Thymus (tissue), 11 donors: ENCODE results near the gene OR13J1. TPM values are rescaled to one million over a fixed set of nuclear protein-coding genes. Genes with fewer than 3 reads are reported as not detected.
A peak's percentile ranks its signal among the peaks of the same experiment; 100 is the strongest.
"Not testable (repeated sequence)": the region's sequence is repeated elsewhere in the genome, so short reads cannot be mapped to it uniquely, and the experiment has no call there.

Experiments used
- DNase-seq, 9 donors: peaks; one replicate each; pipeline ENCODE4 v3.0.0-alpha.2; 2013; ENCODE audit warnings: low spot score in 9 of 9, low read depth in 6 of 9, missing footprints in 1 of 9
- H3K27ac ChIP-seq, 2 donors: one replicate each; pipeline ENCODE4 v1.5.1; 2013; ENCODE audit warnings: control low read depth in 1 of 2, low read depth in 1 of 2, low read length in 1 of 2, mild to moderate bottlenecking in 1 of 2, moderate library complexity in 1 of 2
- H3K27me3 ChIP-seq, 2 donors: one replicate each; pipeline ENCODE4 v1.5.1; 2013; ENCODE audit warnings: low read length in 1 of 2; ENCODE audit not compliant: control insufficient read depth in 2 of 2, insufficient read depth in 1 of 2
- H3K36me3 ChIP-seq, 2 donors: one replicate each; pipeline ENCODE4 v1.5.1; 2013; ENCODE audit warnings: low read length in 1 of 2, mild to moderate bottlenecking in 1 of 2, moderate library complexity in 1 of 2; ENCODE audit not compliant: control insufficient read depth in 2 of 2, insufficient read depth in 2 of 2
- H3K4me1 ChIP-seq, 2 donors: one replicate each; pipeline ENCODE4 v1.5.1; 2013; ENCODE audit warnings: low read length in 2 of 2; ENCODE audit not compliant: control insufficient read depth in 2 of 2, insufficient read depth in 2 of 2
- H3K4me3 ChIP-seq, 2 donors: one replicate each; pipeline ENCODE4 v1.5.1; 2013; ENCODE audit warnings: low read length in 2 of 2, control low read depth in 1 of 2, mild to moderate bottlenecking in 1 of 2
- H3K9me3 ChIP-seq, 2 donors: one replicate each; pipeline ENCODE4 v1.5.1; 2013; ENCODE audit warnings: low read length in 1 of 2, mild to moderate bottlenecking in 1 of 2; ENCODE audit not compliant: control insufficient read depth in 2 of 2, insufficient read depth in 1 of 2
- WGBS: extraction: QIAGEN DNeasy Blood & Tissue Kit; methylation state at CpG from one replicate; pipeline ENCODE4 v1.1.7; 2013; 5-methylcytosine and 5-hydroxymethylcytosine counted together
- polyA plus RNA-seq: library from polyadenylated mRNA; stranded (reverse); fragments of 200-250 nt; gene quantifications from one replicate; pipeline ENCODE4 v1.2.3, GENCODE V29; 2013
- total RNA-seq: library from RNA; stranded (reverse); fragments of 120-200 nt; gene quantifications from one replicate; pipeline ENCODE4 v1.2.4, GENCODE V29; 2013
- donor health status: healthy.

OR13J1 gene
- total and polyA plus RNA-seq, 2 donors: not detected

- Histone ChIP-seq H3K27me3 (peaks cover 0 to 15% of the 10 kb centered on the region in 2 donors), H3K36me3 (no peaks in the 10 kb centered on the region), H3K4me1 (peaks cover 0 to 5% of the 10 kb centered on the region in 2 donors), H3K4me3 (no peak overlapping the region), H3K9me3 (no peaks in the 10 kb centered on the region), H3K27ac (no peak overlapping the region)
- WGBS: 100% methylated on average over 1 of the region's 1 CpG
- no peak for DNase-seq
These were observed 21.9 kb upstream of the OR13J1 start for GRCh38 chr9:35892051-35892450.

DNA sequence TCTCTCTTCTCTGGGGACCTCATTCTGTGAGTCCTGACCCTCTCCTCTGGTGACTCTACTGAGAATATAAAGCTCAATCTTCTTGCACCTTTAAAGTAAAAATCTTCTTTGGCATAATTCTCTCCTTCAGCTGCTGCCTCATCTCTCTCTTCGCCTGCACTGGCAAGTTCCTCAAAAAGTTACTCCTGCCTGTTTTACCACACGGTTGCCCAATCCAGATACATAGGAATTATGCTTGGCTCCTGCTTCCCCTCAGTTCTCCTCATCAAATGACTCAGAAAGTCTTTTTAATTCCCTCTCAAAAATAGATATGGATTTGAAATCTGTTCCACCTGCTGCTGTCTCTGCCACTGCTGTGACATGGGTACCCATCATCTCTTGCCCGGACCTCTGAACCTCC, 21.4 kb upstream of the OR13J1 start:
- H3K4me3 ChIP-seq: no peak overlapping the region
- H3K36me3 ChIP-seq: no peaks in the 10 kb centered on the region
- H3K27ac ChIP-seq: no peak overlapping the region
- 71% methylated on average over 3 of the region's 3 CpGs for WGBS
- peaks cover 0 to 15% of the 10 kb centered on the region in 2 donors for H3K27me3 ChIP-seq
- no peak for DNase-seq
- no peaks in the 10 kb centered on the region for H3K9me3 ChIP-seq
- peaks cover 0 to 5% of the 10 kb centered on the region in 2 donors for H3K4me1 ChIP-seq

DNA sequence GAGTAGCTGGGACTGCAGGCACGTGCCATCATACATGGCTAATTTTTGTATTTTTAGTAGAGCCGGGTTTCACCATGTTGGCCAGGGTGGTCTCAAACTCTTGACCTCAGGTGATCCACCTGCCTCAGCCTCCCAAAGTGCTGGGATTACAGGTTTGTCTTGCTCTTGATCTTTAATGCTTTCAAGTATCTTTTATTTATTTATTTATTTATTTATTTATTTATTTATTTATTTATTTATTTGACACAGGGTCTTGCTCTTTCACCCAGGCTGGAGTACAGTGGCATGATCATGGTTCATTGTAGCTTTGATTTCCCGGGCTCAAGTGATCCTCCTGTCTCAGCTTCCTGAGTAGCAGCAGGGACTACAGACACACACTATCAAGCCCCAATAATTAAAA, 14.7 kb upstream of the OR13J1 start:
- not testable (repeated sequence) for H3K4me3 ChIP-seq, H3K27me3 ChIP-seq, H3K36me3 ChIP-seq, H3K9me3 ChIP-seq, H3K4me1 ChIP-seq, DNase-seq, H3K27ac ChIP-seq
- 92% methylated on average over 3 of the region's 3 CpGs for WGBS

GRCh38 chr9:35882996-35883395, 12.8 kb upstream of the OR13J1 start:
- H3K27me3 ChIP-seq: peaks cover 0 to 3% of the 10 kb centered on the region in 2 donors
- no peak overlapping the region for H3K27ac ChIP-seq
- no peaks in the 10 kb centered on the region for H3K9me3 ChIP-seq
- WGBS: 65% methylated on average over 3 of the region's 3 CpGs
- no peak for DNase-seq
- no peaks in the 10 kb centered on the region for H3K36me3 ChIP-seq
- H3K4me1 ChIP-seq: no peaks in the 10 kb centered on the region
- no peak overlapping the region for H3K4me3 ChIP-seq

GRCh38 chr9:35882263-35882848, 12.2 kb upstream of the OR13J1 start:
- no peak overlapping the region for H3K27ac ChIP-seq
- no peaks in the 10 kb centered on the region for H3K36me3 ChIP-seq
- peak; percentile 33 to 82 (median 61) for DNase-seq
- no peaks in the 10 kb centered on the region for H3K9me3 ChIP-seq
- WGBS: 5% methylated on average over 4 of the region's 4 CpGs
- H3K4me3 ChIP-seq: no peak overlapping the region
- peaks cover 0 to 3% of the 10 kb centered on the region in 2 donors for H3K27me3 ChIP-seq
- H3K4me1 ChIP-seq: no peaks in the 10 kb centered on the region

DNA sequence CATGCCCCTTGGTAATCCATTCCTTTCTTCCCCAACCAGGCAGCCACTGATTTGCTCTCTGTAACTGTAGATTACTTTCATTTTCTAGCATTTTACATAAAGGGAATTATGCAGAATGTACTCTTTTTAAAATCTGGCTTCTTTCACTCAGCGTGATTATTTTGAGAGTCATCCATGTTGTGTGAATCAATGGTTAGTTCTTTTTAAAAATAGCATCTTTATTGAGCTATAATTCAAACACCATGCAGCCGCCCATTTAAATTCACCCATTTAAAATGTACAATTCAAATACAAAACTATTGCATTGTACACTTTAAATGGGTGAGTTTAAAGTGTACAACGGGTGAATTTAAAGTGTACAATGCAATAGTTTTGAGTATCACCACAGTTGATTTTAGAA, 2.3 kb upstream of the OR13J1 start:
- WGBS: 76% methylated on average over 3 of the region's 3 CpGs
- Histone ChIP-seq H3K36me3 (no peaks in the 10 kb centered on the region), H3K4me3 (no peak overlapping the region), H3K4me1 (no peaks in the 10 kb centered on the region), H3K27ac (no peak overlapping the region), H3K27me3 (no peaks in the 10 kb centered on the region), H3K9me3 (no peaks in the 10 kb centered on the region)
- DNase-seq: no peak

GRCh38 chr9:35871545-35871944, 1.3 kb upstream of the OR13J1 start:
- no peaks in the 10 kb centered on the region for H3K9me3 ChIP-seq
- H3K4me1 ChIP-seq: no peaks in the 10 kb centered on the region
- WGBS: 92% methylated on average over 3 of the region's 3 CpGs
- H3K36me3 ChIP-seq: no peaks in the 10 kb centered on the region
- H3K27ac ChIP-seq: no peak overlapping the region
- no peak for DNase-seq
- H3K27me3 ChIP-seq: no peaks in the 10 kb centered on the region
- H3K4me3 ChIP-seq: no peak overlapping the region

GRCh38 chr9:35869621-35870216, 482 bp downstream of the OR13J1 start:
- Histone ChIP-seq H3K36me3 (no peaks in the 10 kb centered on the region), H3K4me3 (no peak overlapping the region), H3K9me3 (no peaks in the 10 kb centered on the region), H3K27ac (no peak overlapping the region), H3K27me3 (peaks cover 0 to under 1% of the 10 kb centered on the region in 2 donors), H3K4me1 (no peaks in the 10 kb centered on the region)
- WGBS: 93% methylated on average over 19 of the region's 19 CpGs
- DNase-seq: no peak

DNA sequence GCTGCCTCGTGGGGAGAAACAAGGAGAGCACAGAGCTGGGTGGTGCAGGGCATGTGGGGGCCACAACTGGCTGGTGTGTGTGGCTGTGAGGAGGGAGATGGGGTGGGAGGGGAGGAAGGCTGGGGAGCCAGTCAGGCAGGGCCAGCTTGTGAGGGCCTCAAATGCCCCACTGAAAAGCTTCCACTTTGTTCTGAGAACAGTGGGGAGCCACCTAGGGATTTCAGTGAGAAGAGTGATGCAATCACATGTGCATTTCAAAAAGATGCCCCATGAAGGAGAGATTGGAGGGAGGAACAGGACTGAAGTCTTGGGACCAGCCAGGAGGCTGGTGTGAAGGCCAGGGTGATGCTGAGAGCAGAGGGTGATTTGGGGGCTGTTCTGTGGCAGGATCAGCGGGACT, 1.3 kb downstream of the OR13J1 start:
- no peaks in the 10 kb centered on the region for H3K9me3 ChIP-seq
- no peaks in the 10 kb centered on the region for H3K4me1 ChIP-seq
- H3K27ac ChIP-seq: no peak overlapping the region
- H3K4me3 ChIP-seq: no peak overlapping the region
- no peaks in the 10 kb centered on the region for H3K36me3 ChIP-seq
- DNase-seq: no peak
- H3K27me3 ChIP-seq: peaks cover 0 to 3% of the 10 kb centered on the region in 2 donors
- WGBS: 92% methylated on average over 2 of the region's 2 CpGs
